HG03280 (cell line): ENCODE measurements around the gene ANGPTL7.

ENCODE experiments used
- ATAC-seq: cut with Tn5 transposase; IDR thresholded peaks from one replicate; pipeline ENCODE4 v1.9.1; 2021; ENCODE audit warnings: mild to moderate bottlenecking, moderate library complexity; ENCODE audit not compliant: unreplicated experiment

Gene ANGPTL7

DNA sequence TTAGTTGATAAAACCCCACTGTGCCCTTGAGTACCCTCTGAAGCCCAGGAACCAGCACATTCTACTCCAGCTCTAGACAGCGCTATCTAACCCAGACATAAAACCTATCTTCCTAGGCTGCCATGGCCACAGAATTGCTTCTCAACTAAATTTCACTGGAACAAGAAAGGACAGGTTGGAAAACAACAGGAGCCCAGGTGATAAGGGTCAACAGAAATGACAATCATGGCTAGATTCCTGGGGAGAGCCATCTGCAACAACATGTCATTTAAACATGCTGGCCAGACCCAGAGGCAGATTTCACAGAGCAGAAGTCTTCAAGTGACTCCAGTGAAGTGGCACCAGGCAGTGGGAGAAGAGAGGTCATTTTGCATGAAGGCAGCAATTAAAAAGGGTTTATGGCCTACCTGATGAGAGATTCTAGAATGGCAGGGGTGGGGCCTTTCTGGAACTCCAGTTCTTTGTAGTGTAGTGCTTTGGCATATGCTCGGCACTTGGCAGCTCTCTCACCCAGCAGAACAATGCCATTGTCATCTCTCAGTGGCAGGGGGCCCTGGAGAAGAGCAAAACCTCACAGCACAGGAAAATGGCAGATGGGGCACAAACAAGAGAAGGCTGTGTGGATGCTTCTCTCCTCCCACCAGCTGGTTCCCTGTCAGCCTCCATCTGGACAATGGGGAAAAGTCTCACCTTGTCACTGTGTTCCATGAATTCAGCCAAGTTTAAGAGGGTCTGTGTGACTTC lies 9.9 kb downstream of the ANGPTL7 start:
- ATAC-seq: no peak

DNA sequence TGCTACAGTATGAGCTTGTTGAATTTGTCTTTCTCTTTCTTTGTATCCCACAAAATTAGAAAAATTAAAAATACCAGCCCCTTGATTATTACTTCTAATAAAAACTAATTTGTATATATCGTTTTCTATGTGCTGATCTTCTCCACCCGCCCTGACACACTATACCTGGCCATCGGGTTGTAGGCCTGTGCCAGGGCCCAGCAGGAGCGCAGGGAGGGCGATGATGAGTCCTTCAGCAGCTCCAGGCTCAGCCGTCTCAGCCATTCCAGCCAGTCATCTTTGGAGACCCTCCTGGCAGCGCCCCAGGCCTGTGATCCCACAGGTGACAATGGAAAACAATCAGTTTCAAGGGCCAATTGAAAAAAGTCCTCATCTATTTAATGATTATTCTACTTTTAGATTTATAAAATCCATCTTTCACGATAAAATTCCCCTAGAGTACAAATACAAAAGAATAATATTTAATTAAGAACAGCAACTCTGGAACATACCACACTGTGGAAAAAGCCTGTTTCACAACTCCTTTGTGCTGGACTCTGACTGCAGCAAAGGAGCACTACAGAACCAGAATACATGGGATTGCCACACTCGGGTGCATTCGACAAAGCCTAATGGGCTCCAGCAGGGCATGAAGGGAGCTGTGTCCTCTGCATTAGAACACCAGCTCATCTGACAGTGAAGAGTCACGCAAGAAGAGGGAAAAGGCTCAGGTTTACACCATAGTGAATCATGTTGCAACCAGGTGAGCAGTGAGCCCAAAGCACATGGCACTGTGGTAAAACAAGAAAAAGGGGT lies 15.4 kb downstream of the ANGPTL7 start:
- ATAC-seq: no peak

DNA sequence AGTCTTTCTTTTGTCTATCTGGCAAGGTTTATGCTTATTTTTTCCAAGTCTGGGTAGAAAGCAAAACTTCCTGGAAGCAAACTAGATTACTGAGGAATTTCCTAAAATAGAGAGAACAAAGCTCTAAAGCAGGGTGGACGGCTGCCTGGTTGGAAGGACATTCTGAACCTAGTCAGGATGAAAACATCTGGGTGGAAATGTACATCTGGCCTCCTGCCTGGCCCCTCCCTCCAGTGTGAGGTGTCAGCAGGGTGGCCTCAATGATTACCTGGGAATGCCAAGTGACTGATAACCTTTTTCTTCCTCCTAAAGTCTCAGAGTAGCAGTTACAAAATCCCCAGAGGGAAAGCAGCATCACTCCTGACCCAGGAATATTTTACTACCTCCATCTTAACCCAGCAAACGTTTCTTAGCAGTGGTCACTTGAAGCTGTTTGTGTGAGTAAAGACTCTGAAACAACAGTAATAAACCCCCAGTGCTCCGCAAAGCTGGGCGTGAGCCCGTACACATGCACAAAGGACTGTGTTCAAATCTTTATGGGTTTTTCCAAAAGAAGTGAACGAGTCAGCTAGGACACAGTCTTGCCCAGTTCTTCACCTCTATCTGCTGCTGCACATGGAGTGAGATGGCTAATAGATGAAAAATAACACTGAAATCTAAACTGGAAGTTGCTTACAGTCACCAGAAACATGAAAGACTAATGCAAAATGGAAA lies 18.9 kb downstream of the ANGPTL7 start:
- no peak for ATAC-seq

DNA sequence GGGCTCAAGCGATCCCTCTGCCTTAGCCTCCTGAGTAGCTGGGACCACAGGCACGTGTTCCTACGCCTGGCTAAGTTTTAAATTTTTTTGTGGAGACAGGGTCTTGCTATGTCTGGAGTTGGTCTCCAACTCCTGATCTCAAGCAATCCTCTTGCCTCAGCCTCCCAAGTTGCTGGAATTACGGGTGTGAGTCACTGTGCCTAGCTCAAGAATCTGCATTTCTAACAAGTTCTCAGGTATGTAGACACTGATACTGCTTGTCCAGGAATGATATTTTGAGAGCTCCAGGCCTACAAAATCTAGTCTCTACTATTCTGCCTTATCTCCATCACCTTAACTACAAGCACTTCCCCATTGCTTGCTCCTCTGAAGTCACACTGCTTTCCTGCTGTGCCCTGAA lies 22.3 kb downstream of the ANGPTL7 start:
- no peak for ATAC-seq

DNA sequence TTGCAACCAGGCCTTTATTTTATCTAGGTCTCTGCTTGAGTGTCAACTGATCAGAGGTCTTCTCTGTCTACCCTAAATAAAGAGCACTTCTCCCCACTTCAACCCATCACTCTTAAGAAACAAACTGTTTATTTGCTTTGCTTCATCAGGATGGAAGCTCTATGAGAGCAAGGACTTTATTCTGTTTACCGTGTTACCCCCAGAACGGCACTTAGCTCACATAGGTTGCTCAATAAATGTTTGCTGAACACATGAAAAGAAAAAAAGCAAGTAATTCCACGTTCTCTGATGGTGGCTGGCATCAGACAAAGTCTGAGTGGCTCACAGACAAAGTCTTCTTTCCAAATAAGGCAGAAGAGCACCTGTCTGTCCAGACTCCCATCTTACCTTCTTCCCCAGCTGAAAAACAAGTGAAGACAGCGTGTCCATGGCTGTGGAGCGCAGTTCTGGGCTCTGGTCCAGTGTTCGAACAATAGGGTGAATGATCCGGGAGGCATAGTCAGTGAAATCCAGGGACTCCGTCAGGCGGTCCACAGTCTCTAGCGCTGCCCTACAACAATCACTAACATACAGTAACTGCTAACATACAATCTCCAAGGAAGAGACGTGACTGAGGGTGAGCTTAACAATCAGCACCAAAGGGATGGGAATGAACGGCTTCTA lies 22.9 kb downstream of the ANGPTL7 start:
- ATAC-seq: no peak

DNA sequence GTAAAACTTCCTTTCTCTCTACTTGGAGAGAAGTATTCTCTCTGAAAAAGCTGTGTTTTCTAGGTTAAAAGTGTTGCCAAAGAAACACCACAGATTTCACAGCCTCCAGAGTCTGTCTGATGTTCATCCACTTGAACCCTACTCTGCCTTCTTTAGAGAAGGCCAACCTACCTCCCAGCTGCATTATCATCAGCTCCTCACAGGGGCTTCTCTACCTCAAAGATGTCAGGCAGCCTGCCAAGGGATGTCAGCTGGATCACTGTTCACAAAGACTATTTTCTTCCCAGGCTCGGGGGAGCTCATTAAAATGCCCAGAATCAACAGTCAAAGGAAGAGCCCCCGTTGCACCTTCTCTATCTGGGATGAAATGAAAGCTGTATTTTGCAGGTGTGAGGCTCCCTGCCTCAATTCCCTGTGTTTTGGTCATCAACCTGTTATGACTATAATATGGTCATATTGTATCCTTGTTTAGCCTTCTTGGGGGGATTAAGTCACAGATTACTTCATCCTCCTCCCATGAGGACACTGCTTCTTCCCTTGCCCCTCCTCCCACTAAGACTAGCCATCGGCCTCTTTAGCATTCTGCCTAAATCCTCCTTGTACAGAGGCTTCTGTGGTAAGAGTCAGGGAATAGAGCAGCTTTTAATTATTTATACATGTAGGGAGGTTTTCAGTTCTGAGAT lies 25.7 kb downstream of the ANGPTL7 start:
- no peak for ATAC-seq

DNA sequence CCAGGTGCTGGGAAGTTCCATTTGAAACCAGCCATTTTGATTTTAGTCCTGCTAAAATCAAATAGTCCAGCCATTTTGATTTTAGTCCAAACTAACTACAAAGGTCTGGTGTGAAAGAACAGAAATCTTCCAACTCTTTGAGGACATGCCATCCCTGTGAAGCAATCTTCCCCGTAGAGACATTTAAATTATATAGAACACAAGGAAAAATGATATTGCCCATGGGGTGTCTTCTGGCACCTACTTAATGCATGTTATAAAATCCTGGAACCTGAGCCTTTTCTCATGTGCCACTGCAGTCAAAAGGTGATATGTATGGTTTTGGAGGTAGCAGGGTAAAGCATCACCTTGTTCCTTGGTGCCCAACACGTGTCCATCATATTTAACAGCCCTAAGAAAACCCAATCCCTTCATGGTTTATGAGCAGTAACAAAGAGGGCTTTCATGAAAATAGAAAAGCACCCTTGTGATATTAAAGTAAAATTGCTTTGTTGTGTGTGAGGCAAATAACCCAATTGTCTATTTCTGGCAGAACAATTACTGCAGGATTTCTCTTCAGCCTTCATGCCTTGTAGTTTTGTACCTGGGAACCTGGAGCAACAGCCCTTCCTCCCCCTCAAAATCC lies 26.3 kb downstream of the ANGPTL7 start:
- ATAC-seq: no peak

DNA sequence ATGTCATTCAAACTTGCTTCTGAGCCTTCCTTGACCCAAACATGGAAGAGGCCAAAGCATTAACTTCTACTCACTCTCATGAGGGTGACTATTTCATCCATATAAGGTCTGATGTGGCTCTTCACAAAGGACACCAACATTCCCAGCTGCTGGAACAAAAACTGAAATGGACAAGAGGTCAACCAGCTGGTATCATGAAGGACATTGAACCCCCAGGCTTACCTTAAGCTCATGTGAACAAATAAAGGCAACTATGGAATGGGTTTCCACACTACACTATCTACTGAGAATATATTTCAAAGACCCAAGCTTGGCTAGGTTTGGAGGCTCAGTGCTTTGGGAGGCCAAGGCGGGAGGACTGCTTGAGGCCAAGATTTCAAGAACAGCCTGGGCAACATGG lies 26.9 kb downstream of the ANGPTL7 start:
- no peak for ATAC-seq

DNA sequence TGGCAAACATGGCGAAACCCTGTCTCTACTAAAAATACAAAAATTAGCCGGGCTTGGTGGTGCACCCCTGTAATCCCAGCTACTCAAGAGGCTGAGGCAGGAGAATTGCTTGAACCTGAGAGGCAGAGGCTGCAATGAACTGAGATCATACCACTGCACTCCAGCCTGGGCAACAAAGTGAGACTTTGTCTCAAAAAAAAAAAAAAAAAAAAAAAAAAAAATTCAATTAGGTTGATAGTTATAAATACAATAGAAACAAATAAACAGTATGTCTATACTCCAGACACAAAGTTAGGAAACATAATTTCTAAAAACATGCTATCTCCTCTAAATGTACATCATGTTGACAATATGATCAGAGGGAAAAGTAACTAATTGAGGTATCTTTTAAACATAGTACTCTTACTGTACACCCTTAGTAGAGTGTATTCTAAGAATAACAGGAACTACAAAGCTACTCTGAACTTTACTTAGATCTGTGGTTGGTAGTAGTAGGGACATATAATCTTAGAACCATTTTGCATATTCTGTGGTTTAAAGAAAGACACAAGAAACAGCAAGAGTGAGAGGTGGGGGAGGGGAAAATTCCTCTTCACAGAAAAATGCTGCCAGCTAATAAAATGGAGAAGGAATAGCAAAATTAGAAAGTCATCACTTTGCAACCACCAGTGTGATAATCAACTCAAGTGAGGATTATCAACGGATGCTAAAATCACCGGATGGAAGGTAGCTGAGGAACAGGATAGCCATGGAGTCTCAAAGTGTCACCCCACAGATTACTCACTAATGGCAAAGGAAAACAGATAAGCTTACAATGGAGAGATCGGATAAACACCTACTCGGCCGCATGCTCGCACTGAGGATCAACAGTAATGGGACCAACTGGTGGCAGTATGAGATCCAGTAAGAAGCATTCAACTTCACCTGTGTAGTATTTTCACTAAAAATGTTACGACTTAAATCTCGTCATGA lies 38.2 kb downstream of the ANGPTL7 start:
- ATAC-seq: peak; percentile 68

DNA sequence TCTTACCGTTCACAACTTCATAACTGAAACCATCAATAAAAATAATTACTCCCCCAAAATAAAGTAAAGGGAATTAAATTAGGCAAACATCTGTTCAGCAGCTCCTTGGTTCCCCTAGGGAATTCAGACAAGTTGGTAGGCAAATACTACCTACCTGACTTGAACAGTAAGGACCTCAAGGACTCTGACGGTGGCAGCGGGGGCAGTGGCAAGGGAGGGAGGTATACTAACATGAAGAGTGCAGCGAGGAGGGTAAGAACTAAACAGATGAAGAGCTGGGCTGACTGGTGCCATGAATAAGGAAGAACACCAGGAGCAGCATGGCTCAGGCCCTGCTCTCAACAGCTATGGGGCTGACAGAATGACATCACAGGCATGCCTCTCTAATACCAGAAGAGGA lies 40.0 kb downstream of the ANGPTL7 start:
- ATAC-seq: no peak

DNA sequence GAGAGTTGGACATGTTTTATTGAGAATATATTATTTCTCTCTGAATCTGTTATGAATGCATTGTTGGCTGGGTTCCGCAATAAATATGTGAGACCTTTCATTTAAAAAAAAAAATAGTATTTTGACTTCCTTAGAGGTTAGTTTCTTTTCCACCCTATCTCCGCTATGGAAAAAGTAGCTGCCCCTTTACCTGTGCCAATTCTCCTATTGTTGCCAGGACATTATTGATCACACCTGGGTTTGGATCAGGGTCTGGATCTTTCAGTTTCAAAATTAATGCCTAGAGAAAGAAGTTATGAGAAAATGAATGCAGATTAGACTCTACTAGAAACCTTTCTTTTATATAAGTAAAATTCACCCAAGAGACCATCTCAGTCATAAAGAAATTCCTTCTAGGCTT lies 44.1 kb downstream of the ANGPTL7 start:
- ATAC-seq: no peak

DNA sequence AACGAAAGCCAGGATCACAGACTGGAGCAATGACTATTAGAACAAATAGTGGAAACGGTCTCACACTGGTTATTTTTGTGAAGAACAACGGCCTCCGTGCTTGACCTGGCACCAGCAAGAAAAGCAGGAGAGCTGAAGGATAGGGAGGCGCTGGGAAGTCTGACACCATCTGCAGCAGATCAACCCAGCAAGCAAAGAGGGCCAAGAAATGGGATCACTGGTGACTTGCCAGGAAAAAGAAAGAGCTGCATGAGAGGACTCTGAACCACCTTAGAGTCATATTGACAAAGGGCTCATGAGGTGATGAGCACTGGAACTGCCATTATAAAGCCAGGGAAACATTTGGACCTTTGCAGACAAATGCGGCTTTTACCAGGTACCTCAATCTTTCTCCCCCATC lies 48.2 kb downstream of the ANGPTL7 start:
- no peak for ATAC-seq

DNA sequence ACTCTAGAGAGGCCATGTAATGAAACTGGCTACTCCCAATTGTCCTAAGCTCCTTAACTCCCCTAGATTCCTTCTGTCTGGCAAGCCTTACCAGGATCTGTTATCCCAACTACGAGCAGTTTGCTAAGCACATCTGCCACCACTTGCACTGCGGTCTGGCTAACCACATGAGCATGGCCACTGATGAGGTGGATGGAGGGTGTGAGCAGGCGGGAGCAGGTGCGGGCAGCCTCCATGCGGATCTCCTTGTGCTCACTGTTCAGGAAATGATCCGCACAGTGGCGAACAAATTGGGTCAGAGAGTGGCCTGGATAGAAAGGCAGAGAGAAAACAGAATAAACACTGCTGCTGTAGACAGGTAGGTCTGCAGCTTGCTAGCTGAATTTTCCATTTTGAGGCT lies 49.2 kb downstream of the ANGPTL7 start:
- ATAC-seq: no peak

DNA sequence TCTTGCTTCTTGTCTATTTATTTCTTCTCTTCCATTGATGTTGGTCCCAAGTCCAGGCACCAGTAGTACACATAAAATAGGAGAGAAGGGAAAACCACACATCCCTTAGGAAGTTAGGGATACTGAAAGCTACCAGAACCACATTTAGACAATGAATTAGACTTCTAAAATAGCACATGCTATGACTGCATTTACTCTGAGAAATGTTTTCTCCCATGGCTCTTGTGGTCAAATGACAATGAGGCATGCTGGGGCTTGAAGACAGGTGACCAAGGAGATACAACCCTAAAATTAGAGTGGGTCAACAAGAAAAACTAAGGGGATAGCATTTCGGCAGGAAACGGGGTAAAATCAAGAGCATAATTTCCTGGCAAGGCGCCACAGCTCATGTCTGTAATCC lies 56.1 kb downstream of the ANGPTL7 start:
- ATAC-seq: no peak
